ENCODE data around the gene STXBP5.

Gene STXBP5

DNA sequence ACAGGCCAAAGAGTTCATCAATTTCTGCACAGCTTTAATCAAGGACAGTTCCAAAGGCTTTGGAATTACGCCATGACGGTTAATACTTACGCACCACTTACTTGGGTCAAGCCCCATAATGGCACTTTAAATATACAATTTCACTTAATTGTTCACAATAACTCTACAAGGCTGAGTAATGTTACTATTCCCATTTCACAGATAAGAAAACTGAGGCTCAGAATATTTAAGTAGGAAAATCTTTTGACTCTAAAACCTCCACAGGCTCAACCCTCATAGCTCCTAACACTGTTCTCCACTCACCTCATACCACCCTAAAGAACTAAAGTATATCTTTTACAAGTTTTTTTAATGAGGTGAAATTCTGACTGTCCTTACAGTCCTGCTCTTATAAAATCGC lies 212.4 kb downstream of the STXBP5 start:
- no peaks in the 10 kb centered on the region for H3K4me1 ChIP-seq (ENCODE audit: insufficient read depth, low read length)
- H3K9me3 ChIP-seq (ENCODE audit: insufficient read depth, low read depth, low read length) = no peaks in the 10 kb centered on the region
- no peaks in the 10 kb centered on the region for H3K36me3 ChIP-seq (ENCODE audit: insufficient read depth, low read length)
- H3K27ac ChIP-seq (ENCODE audit: low read depth, low read length) = no peak overlapping the region
- WGBS = 97% methylated on average over 4 of the region's 4 CpGs
- no peak overlapping the region for H3K9ac ChIP-seq (ENCODE audit: low read depth, low read length)
- H3K4me3 ChIP-seq (ENCODE audit: low read length) = no peak overlapping the region
- H3K27me3 ChIP-seq (ENCODE audit: insufficient read depth, low read length) = no peaks in the 10 kb centered on the region

DNA sequence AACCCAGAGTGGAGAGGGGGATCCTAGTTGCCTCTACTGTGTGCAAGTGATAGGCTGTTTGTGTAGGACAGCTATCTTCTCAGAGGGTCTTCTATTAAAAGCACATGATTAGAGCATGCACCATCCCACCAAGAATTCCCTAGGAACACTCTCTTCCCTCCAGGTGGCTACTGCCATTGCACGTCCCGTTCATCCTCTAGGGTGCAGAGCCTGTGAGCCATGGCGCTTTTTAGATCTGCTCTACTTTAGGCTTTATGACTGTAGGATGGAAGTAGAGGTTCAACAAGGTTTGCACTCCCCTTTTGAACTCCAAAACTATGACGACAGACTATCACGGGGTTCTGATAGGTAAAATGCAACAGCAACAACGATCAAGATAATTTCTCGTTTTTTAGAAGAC lies 213.7 kb downstream of the STXBP5 start:
- Histone ChIP-seq H3K36me3 (ENCODE audit: insufficient read depth, low read length) (no peaks in the 10 kb centered on the region), H3K27ac (ENCODE audit: low read depth, low read length) (no peak overlapping the region), H3K9ac (ENCODE audit: low read depth, low read length) (no peak overlapping the region), H3K27me3 (ENCODE audit: insufficient read depth, low read length) (no peaks in the 10 kb centered on the region), H3K4me1 (ENCODE audit: insufficient read depth, low read length) (no peaks in the 10 kb centered on the region), H3K9me3 (ENCODE audit: insufficient read depth, low read depth, low read length) (peaks cover under 1% of the 10 kb centered on the region), H3K4me3 (ENCODE audit: low read length) (no peak overlapping the region)
- 96% methylated on average over 7 of the region's 7 CpGs for WGBS

DNA sequence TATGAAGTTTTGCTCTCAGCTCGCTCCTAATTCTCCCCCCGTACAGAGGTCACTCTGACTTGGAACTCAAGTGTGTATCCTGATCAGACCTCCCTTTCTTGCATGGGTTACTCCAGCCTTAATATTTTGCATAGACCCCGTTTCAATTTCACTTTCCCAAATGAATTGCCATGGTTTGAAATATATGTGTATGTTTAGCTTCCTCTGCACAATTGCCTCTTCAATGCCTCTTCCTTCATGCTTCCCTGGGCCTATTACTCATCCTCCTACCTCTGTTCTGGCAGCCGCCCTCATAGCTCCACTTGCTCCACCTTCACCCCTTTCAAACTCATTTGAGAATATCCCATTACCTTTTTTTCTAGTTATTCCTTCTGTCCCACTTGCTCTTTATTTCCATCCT lies 214.3 kb downstream of the STXBP5 start:
- Histone ChIP-seq H3K27me3 (ENCODE audit: insufficient read depth, low read length) (no peaks in the 10 kb centered on the region), H3K4me1 (ENCODE audit: insufficient read depth, low read length) (no peaks in the 10 kb centered on the region), H3K36me3 (ENCODE audit: insufficient read depth, low read length) (no peaks in the 10 kb centered on the region), H3K4me3 (ENCODE audit: low read length) (no peak overlapping the region), H3K27ac (ENCODE audit: low read depth, low read length) (no peak overlapping the region), H3K9ac (ENCODE audit: low read depth, low read length) (no peak overlapping the region), H3K9me3 (ENCODE audit: insufficient read depth, low read depth, low read length) (peaks cover 7% of the 10 kb centered on the region)
- WGBS = 92% methylated on average over 3 of the region's 4 CpGs

DNA sequence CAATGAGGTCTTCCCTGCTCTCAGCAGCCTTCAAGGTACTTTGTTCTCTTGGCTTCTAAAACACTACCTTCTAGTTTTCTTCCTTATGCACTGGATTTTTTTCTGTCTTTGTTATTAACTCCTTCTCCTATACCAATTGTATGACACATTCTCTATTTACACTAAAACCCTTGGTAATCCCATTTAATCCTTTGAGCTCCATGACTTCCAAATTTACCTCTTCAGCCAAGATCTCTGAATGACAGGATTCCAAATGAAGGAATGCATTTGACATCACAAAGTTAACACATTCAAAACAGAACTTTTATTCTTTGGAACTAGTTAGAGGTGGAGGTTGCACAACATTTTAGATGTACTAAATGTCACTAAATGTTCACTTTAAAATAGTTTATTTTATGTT lies 217.7 kb downstream of the STXBP5 start:
- H3K27ac ChIP-seq (ENCODE audit: low read depth, low read length) = no peak overlapping the region
- H3K36me3 ChIP-seq (ENCODE audit: insufficient read depth, low read length) = no peaks in the 10 kb centered on the region
- no peaks in the 10 kb centered on the region for H3K27me3 ChIP-seq (ENCODE audit: insufficient read depth, low read length)
- peaks cover 7% of the 10 kb centered on the region for H3K9me3 ChIP-seq (ENCODE audit: insufficient read depth, low read depth, low read length)
- no peak overlapping the region for H3K4me3 ChIP-seq (ENCODE audit: low read length)
- H3K9ac ChIP-seq (ENCODE audit: low read depth, low read length) = no peak overlapping the region
- H3K4me1 ChIP-seq (ENCODE audit: insufficient read depth, low read length) = no peaks in the 10 kb centered on the region

DNA sequence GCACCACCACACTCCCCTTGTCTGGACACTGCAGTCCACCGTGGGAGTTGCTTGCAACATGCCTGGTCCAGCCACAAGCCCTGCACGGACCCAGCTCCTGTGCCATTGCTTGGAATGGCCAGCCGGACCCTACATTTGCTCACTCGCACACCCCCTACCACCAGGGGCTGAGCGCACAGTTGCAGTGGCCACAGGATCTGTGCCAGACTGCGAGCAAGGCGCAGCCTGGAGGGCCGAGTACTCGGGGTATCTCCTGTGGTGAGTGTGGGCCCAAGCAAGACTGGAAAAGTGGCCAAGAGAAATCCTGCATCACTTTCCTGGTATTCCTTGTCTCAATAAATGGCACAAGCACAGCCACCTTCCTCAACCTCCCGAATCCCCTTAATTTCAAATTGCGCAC lies 218.9 kb downstream of the STXBP5 start:
- Histone ChIP-seq H3K9ac (ENCODE audit: low read depth, low read length) (no peak overlapping the region), H3K9me3 (ENCODE audit: insufficient read depth, low read depth, low read length) (peaks cover 7% of the 10 kb centered on the region), H3K27ac (ENCODE audit: low read depth, low read length) (no peak overlapping the region), H3K27me3 (ENCODE audit: insufficient read depth, low read length) (no peaks in the 10 kb centered on the region), H3K4me1 (ENCODE audit: insufficient read depth, low read length) (no peaks in the 10 kb centered on the region), H3K36me3 (ENCODE audit: insufficient read depth, low read length) (no peaks in the 10 kb centered on the region), H3K4me3 (ENCODE audit: low read length) (no peak overlapping the region)
- WGBS = 94% methylated on average over 11 of the region's 11 CpGs

- Histone ChIP-seq H3K27me3 (ENCODE audit: insufficient read depth, low read length) (no peaks in the 10 kb centered on the region), H3K9ac (ENCODE audit: low read depth, low read length) (no peak overlapping the region), H3K36me3 (ENCODE audit: insufficient read depth, low read length) (no peaks in the 10 kb centered on the region), H3K4me1 (ENCODE audit: insufficient read depth, low read length) (no peaks in the 10 kb centered on the region), H3K9me3 (ENCODE audit: insufficient read depth, low read depth, low read length) (no peaks in the 10 kb centered on the region), H3K4me3 (ENCODE audit: low read length) (no peak overlapping the region), H3K27ac (ENCODE audit: low read depth, low read length) (no peak overlapping the region)
- 95% methylated on average over 3 of the region's 3 CpGs for WGBS
These were observed 225.6 kb downstream of the STXBP5 start for GRCh38 chr6:147429794-147430193.

GRCh38 chr6:147430811-147431210 lies 226.6 kb downstream of the STXBP5 start:
- Histone ChIP-seq H3K36me3 (ENCODE audit: insufficient read depth, low read length) (no peaks in the 10 kb centered on the region), H3K9ac (ENCODE audit: low read depth, low read length) (no peak overlapping the region), H3K27ac (ENCODE audit: low read depth, low read length) (no peak overlapping the region), H3K27me3 (ENCODE audit: insufficient read depth, low read length) (peaks cover 7% of the 10 kb centered on the region), H3K4me1 (ENCODE audit: insufficient read depth, low read length) (no peaks in the 10 kb centered on the region), H3K9me3 (ENCODE audit: insufficient read depth, low read depth, low read length) (no peaks in the 10 kb centered on the region), H3K4me3 (ENCODE audit: low read length) (no peak overlapping the region)
- 100% methylated on average over 2 of the region's 2 CpGs for WGBS

- H3K27ac ChIP-seq (ENCODE audit: low read depth, low read length) = no peak overlapping the region
- peaks cover 26% of the 10 kb centered on the region for H3K27me3 ChIP-seq (ENCODE audit: insufficient read depth, low read length)
- 97% methylated on average over 4 of the region's 4 CpGs for WGBS
- no peak overlapping the region for H3K9ac ChIP-seq (ENCODE audit: low read depth, low read length)
- no peaks in the 10 kb centered on the region for H3K36me3 ChIP-seq (ENCODE audit: insufficient read depth, low read length)
- H3K4me3 ChIP-seq (ENCODE audit: low read length) = no peak overlapping the region
- peaks cover 10% of the 10 kb centered on the region for H3K4me1 ChIP-seq (ENCODE audit: insufficient read depth, low read length)
- no peaks in the 10 kb centered on the region for H3K9me3 ChIP-seq (ENCODE audit: insufficient read depth, low read depth, low read length)
These were observed 229.9 kb downstream of the STXBP5 start for GRCh38 chr6:147434076-147434475.

- Histone ChIP-seq H3K4me1 (ENCODE audit: insufficient read depth, low read length) (peaks cover 12% of the 10 kb centered on the region), H3K4me3 (ENCODE audit: low read length) (no peak overlapping the region), H3K36me3 (ENCODE audit: insufficient read depth, low read length) (no peaks in the 10 kb centered on the region), H3K9me3 (ENCODE audit: insufficient read depth, low read depth, low read length) (no peaks in the 10 kb centered on the region), H3K27me3 (ENCODE audit: insufficient read depth, low read length) (peaks cover 28% of the 10 kb centered on the region), H3K27ac (ENCODE audit: low read depth, low read length) (no peak overlapping the region), H3K9ac (ENCODE audit: low read depth, low read length) (no peak overlapping the region)
- 85% methylated on average over 4 of the region's 4 CpGs for WGBS
These were observed 230.3 kb downstream of the STXBP5 start for GRCh38 chr6:147434516-147434915.

- Histone ChIP-seq H3K9ac (ENCODE audit: low read depth, low read length) (no peak overlapping the region), H3K27ac (ENCODE audit: low read depth, low read length) (no peak overlapping the region), H3K4me3 (ENCODE audit: low read length) (no peak overlapping the region), H3K9me3 (ENCODE audit: insufficient read depth, low read depth, low read length) (no peaks in the 10 kb centered on the region), H3K27me3 (ENCODE audit: insufficient read depth, low read length) (peaks cover 59% of the 10 kb centered on the region), H3K4me1 (ENCODE audit: insufficient read depth, low read length) (peaks cover 17% of the 10 kb centered on the region), H3K36me3 (ENCODE audit: insufficient read depth, low read length) (no peaks in the 10 kb centered on the region)
- WGBS = 81% methylated on average over 3 of the region's 3 CpGs
These were observed 233.4 kb downstream of the STXBP5 start for GRCh38 chr6:147437615-147438014.

GRCh38 chr6:147438758-147439528 lies 234.7 kb downstream of the STXBP5 start:
- peaks cover 17% of the 10 kb centered on the region for H3K4me1 ChIP-seq (ENCODE audit: insufficient read depth, low read length)
- WGBS = 14% methylated on average over 9 of the region's 9 CpGs
- H3K9ac ChIP-seq (ENCODE audit: low read depth, low read length) = no peak overlapping the region
- H3K9me3 ChIP-seq (ENCODE audit: insufficient read depth, low read depth, low read length) = no peaks in the 10 kb centered on the region
- peak overlapping the region; percentile 68; the same call in 1 of the 2 replicates for H3K27ac ChIP-seq (ENCODE audit: low read depth, low read length)
- peaks cover 61% of the 10 kb centered on the region for H3K27me3 ChIP-seq (ENCODE audit: insufficient read depth, low read length)
- H3K4me3 ChIP-seq (ENCODE audit: low read length) = peak overlapping the region; percentile 23
- no peaks in the 10 kb centered on the region for H3K36me3 ChIP-seq (ENCODE audit: insufficient read depth, low read length)

Measured in HUES64 (cell line).